Panc1 (cell line): ENCODE data around the gene SOBP.

Experiments
- CTCF ChIP-seq: fragments of 450-650 bp; IDR thresholded peaks from 2 replicates; pipeline ENCODE4 v1.5.1; 2017; ENCODE audit warnings: mild to moderate bottlenecking
- POLR2AphosphoS5 ChIP-seq: IDR thresholded peaks from 2 replicates; pipeline ENCODE4 v1.6.1; 2012; ENCODE audit warnings: mild to moderate bottlenecking, low read depth, low read length, moderate library complexity
- REST ChIP-seq, 2 experiments: IDR thresholded peaks; 2 replicates each; pipeline ENCODE4 v1.6.1; 2011 to 2012; ENCODE audit warnings: low read depth in 2 of 2, control low read depth in 1 of 2, low read length in 1 of 2, mild to moderate bottlenecking in 1 of 2, moderate library complexity in 1 of 2; ENCODE audit not compliant: insufficient read depth in 1 of 2
- SIN3A ChIP-seq: IDR thresholded peaks from 2 replicates; pipeline ENCODE4 v1.6.1; 2012; ENCODE audit warnings: low read depth, mild to moderate bottlenecking, low read length, moderate library complexity, borderline replicate concordance; ENCODE audit not compliant: insufficient read depth

- TF ChIP-seq CTCF, result no peak
- TF ChIP-seq POLR2AphosphoS5, result no peak
- TF ChIP-seq SIN3A, result no peak
- TF ChIP-seq REST (IDR thresholded peaks at IDR 0.05; ENCODE audit: insufficient read depth in 1 of 2, low read depth in 2 of 2, low read length in 1 of 2), result no peak
Measured at GRCh38 chr6:107676042-107676441, 186.1 kb downstream of the SOBP start.
